SU-DHL-6 (cell line): ENCODE data around the gene IFT122.

Experiments
- H2AFZ ChIP-seq: fragments of 200-600 bp; sonication (generic); 2 replicates; pipeline ENCODE4 v1.6.1; 2014; ENCODE audit warnings: low read depth, mild to moderate bottlenecking, moderate library complexity, mixed read lengths, antibody characterized with exemption, low read length; ENCODE audit not compliant: severe bottlenecking
- H3F3A ChIP-seq: fragments of 200-600 bp; shearing (Covaris generic); 2 replicates; pipeline ENCODE4 v1.6.0; 2016; ENCODE audit warnings: antibody characterized with exemption, mild to moderate bottlenecking; ENCODE audit not compliant: insufficient read depth
- H3K27ac ChIP-seq: fragments of 200-600 bp; sonication (generic); 2 replicates; pipeline ENCODE4 v1.5.1; 2016; ENCODE audit warnings: low read depth, mild to moderate bottlenecking, low read length, moderate library complexity, mixed read lengths
- H3K27me3 ChIP-seq: fragments of 200-600 bp; sonication (generic), shearing (Covaris generic); 2 replicates; pipeline ENCODE4 v1.6.0; 2014; ENCODE audit warnings: mild to moderate bottlenecking, low read length
- H3K36me3 ChIP-seq: fragments of 200-600 bp; sonication (generic); 2 replicates; pipeline ENCODE4 v1.6.1; 2014; ENCODE audit warnings: mild to moderate bottlenecking, low read length, mixed read lengths
- H3K4me2 ChIP-seq: fragments of 300-600, 200-600 bp; shearing (Covaris generic), sonication (generic); 2 replicates; pipeline ENCODE4 v1.6.0; 2014; ENCODE audit warnings: low read length, low read depth, mild to moderate bottlenecking; ENCODE audit not compliant: poor library complexity, severe bottlenecking
- H3K4me3 ChIP-seq: fragments of 200-600 bp; sonication (generic); 2 replicates; pipeline ENCODE4 v1.5.1; 2014; ENCODE audit warnings: antibody characterized with exemption, low read length, mild to moderate bottlenecking, mixed read lengths; ENCODE audit not compliant: insufficient read depth, poor library complexity, severe bottlenecking
- H3K79me2 ChIP-seq: fragments of 200-600 bp; sonication (generic); 2 replicates; pipeline ENCODE4 v1.6.1; 2014; ENCODE audit warnings: mild to moderate bottlenecking, low read length, moderate library complexity; ENCODE audit not compliant: insufficient read depth
- H3K9ac ChIP-seq: fragments of 200-600 bp; sonication (generic); 2 replicates; pipeline ENCODE4 v1.7.0; 2014; ENCODE audit warnings: mild to moderate bottlenecking, low read length
- H3K9me2 ChIP-seq: fragments of 200-600 bp; sonication (generic); replicated peaks from 2 replicates; pipeline ENCODE4 v1.6.1; 2014; ENCODE audit warnings: low read length; ENCODE audit not compliant: insufficient read depth
- H3K9me3 ChIP-seq: fragments of 200-600 bp; sonication (generic); 2 replicates; pipeline ENCODE4 v1.6.1; 2014; ENCODE audit warnings: low read length, mixed read lengths; ENCODE audit not compliant: insufficient read depth
- H4K20me1 ChIP-seq: fragments of 200-600 bp; sonication (generic); 2 replicates; pipeline ENCODE4 v1.6.1; 2014; ENCODE audit warnings: low read depth, mild to moderate bottlenecking, antibody characterized with exemption, low read length, moderate library complexity, mixed read lengths
- CTCF ChIP-seq: fragments of 200-600 bp; sonication (generic); IDR thresholded peaks from one replicate; pipeline ENCODE4 v1.5.1; 2017; ENCODE audit warnings: antibody characterized with exemption, mild to moderate bottlenecking, low read length, moderate library complexity; ENCODE audit not compliant: insufficient read depth, poor library complexity, severe bottlenecking
- EZH2phosphoT487 ChIP-seq: fragments of 200-600 bp; sonication (generic), shearing (Covaris generic); conservative IDR thresholded peaks from 2 replicates; pipeline ENCODE4 v1.6.1; 2018; ENCODE audit warnings: mild to moderate bottlenecking, antibody characterized with exemption, low read length, moderate library complexity, mixed read lengths

The IFT122 gene

GRCh38 chr3:129553719-129554118 is 113.7 kb downstream of the IFT122 start:
- TF ChIP-seq EZH2phosphoT487 (no peak), CTCF (no peak)

GRCh38 chr3:129554356-129555152 is 114.5 kb downstream of the IFT122 start:
- H3K36me3 ChIP-seq: no peaks in the 10 kb centered on the region
- H3K4me2 ChIP-seq: no peak overlapping the region
- no peaks in the 10 kb centered on the region for H3K79me2 ChIP-seq
- no peak overlapping the region for H3K9ac ChIP-seq
- H3K9me2 ChIP-seq: no peaks in the 10 kb centered on the region
- H4K20me1 ChIP-seq: no peaks in the 10 kb centered on the region
- H3K27ac ChIP-seq: no peak overlapping the region
- no peak overlapping the region for H3K4me3 ChIP-seq
- H2AFZ ChIP-seq: no peak overlapping the region
- H3K27me3 ChIP-seq: no peaks in the 10 kb centered on the region
- H3F3A ChIP-seq: no peaks in the 10 kb centered on the region
- no peaks in the 10 kb centered on the region for H3K9me3 ChIP-seq
- no peak for TF ChIP-seq EZH2phosphoT487
- no peak for TF ChIP-seq CTCF

More at GRCh38 chr3:129553719-129554118, 113.7 kb downstream of the IFT122 start:
- Histone ChIP-seq H3K36me3 (no peaks in the 10 kb centered on the region), H3K9me2 (no peaks in the 10 kb centered on the region), H3K9ac (no peak overlapping the region), H3K9me3 (no peaks in the 10 kb centered on the region), H2AFZ (no peak overlapping the region), H3K4me2 (no peak overlapping the region), H3K27me3 (no peaks in the 10 kb centered on the region), H3K4me3 (no peak overlapping the region), H3K27ac (no peak overlapping the region), H4K20me1 (no peaks in the 10 kb centered on the region), H3K79me2 (no peaks in the 10 kb centered on the region), H3F3A (no peaks in the 10 kb centered on the region)

GRCh38 chr3:129555153-129555550 is 115.1 kb downstream of the IFT122 start:
- Histone ChIP-seq H3K27ac (no peak overlapping the region), H2AFZ (no peak overlapping the region), H3K9me3 (no peaks in the 10 kb centered on the region), H3K79me2 (no peaks in the 10 kb centered on the region), H3K36me3 (no peaks in the 10 kb centered on the region), H3K27me3 (no peaks in the 10 kb centered on the region), H3F3A (no peaks in the 10 kb centered on the region), H3K9me2 (no peaks in the 10 kb centered on the region), H4K20me1 (no peaks in the 10 kb centered on the region), H3K4me3 (no peak overlapping the region), H3K9ac (no peak overlapping the region), H3K4me2 (no peak overlapping the region)
- TF ChIP-seq EZH2phosphoT487: no peak
- no peak for TF ChIP-seq CTCF
